ENCODE measurements around the gene ARL5C.

The ARL5C gene

DNA sequence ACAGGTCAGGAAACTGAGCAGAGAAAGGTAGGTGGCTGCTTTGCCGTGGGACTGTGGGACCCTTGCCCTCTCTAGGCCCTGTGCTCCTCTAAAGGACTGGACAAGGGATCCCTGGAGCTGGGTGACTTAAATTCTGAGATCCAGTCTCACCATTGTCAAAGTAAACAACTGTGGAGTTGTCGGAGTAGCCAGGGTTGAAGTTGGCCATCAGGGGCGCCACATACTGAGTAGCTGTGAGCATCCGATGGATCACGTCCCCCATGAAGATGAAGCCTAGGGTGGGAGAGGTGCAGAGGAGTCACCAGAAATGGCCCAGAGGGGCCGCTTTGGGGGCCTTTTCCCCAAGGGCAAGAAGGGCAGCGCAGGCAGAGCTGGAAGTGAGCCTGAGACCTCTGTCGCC is 58.0 kb downstream of the ARL5C start:
- no peak for DNase-seq (ENCODE audit: low spot score)

DNA sequence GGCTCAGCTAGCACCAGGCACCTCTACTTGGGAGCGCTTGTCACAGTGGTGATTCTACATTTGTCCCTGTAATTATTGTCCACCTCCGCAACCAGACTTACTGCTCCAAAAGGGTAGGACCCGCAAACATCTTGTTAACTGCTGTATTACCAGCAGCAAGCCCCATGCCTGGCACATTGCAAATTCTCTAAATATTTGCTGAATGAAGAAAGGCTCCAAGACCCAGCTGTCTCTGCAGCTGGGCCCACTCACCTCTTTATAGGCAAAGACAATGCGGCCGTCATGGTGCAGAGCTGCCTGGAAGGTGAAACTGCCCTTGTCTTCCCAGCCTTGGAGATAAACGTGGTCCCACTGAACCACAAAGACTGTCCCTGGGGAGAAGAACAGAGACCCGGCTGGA is 58.8 kb downstream of the ARL5C start:
- DNase-seq (ENCODE audit: low spot score) = no peak
